Retinal pigment epithelial cell (primary cell): ENCODE results near the gene ARHGAP23.

ENCODE experiments used
- DNase-seq: peaks from one replicate; pipeline ENCODE4 v3.0.0-alpha.2; 2010; ENCODE audit warnings: low read depth
- H3K4me3 ChIP-seq: 2 replicates; pipeline ENCODE4 v1.5.1; 2011; ENCODE audit warnings: mild to moderate bottlenecking, low read length, control low read depth, moderate library complexity
- CTCF ChIP-seq: conservative IDR thresholded peaks from 2 replicates; pipeline ENCODE4 v1.5.1; 2011; ENCODE audit warnings: low read depth, low read length, control low read depth, inconsistent platforms

The ARHGAP23 gene

GRCh38 chr17:38443356-38444031, 15.2 kb downstream of the ARHGAP23 start:
- no peak overlapping the region for H3K4me3 ChIP-seq
- TF ChIP-seq CTCF, result no peak
- no peak for DNase-seq

- peak; percentile 96 for TF ChIP-seq CTCF
- no peak overlapping the region for H3K4me3 ChIP-seq
- DNase-seq, result no peak
These were observed 15.9 kb downstream of the ARHGAP23 start for GRCh38 chr17:38444151-38444550.

GRCh38 chr17:38447502-38448085, 19.3 kb downstream of the ARHGAP23 start:
- DNase-seq, result no peak
- no peak overlapping the region for H3K4me3 ChIP-seq
- TF ChIP-seq CTCF, result no peak

GRCh38 chr17:38448208-38448771, 20.0 kb downstream of the ARHGAP23 start:
- no peak overlapping the region for H3K4me3 ChIP-seq
- no peak for TF ChIP-seq CTCF
- no peak for DNase-seq

- DNase-seq, result no peak
- H3K4me3 ChIP-seq, result no peak overlapping the region
- no peak for TF ChIP-seq CTCF
These were observed 21.1 kb downstream of the ARHGAP23 start for GRCh38 chr17:38449364-38449763.

- DNase-seq, result no peak
- H3K4me3 ChIP-seq, result peak overlapping the region; percentile 7
- TF ChIP-seq CTCF, result no peak
These were observed 22.3 kb downstream of the ARHGAP23 start for GRCh38 chr17:38450557-38451029.
